Neural cell (in vitro differentiated cells): ENCODE results near the gene FOXO6. TPM values are rescaled to one million over a fixed set of nuclear protein-coding genes. Genes with fewer than 3 reads are reported as not detected.

ENCODE experiments used
- H2AFZ ChIP-seq: fragments of 200-600, 300-800 bp; sonication (generic), shearing (Covaris generic); 2 replicates; pipeline ENCODE4 v1.6.0; 2014; ENCODE audit warnings: low read depth, mild to moderate bottlenecking, antibody characterized with exemption, low read length, moderate library complexity
- H3F3A ChIP-seq: fragments of 200-600 bp; shearing (Covaris generic); 2 replicates; pipeline ENCODE4 v1.6.1; 2016; ENCODE audit warnings: mild to moderate bottlenecking, moderate library complexity, mixed read lengths, antibody characterized with exemption, low read length; ENCODE audit not compliant: insufficient read depth, poor library complexity, severe bottlenecking
- H3K27ac ChIP-seq: fragments of 200-600, 300-800 bp; sonication (generic), shearing (Covaris generic); 2 replicates; pipeline ENCODE4 v1.5.1; 2014; ENCODE audit warnings: mild to moderate bottlenecking, low read length, moderate library complexity
- H3K27me3 ChIP-seq: fragments of 300-800, 200-600 bp; sonication (generic), shearing (Covaris generic); 2 replicates; pipeline ENCODE4 v1.6.0; 2014; ENCODE audit warnings: mild to moderate bottlenecking, low read depth, low read length, moderate library complexity; ENCODE audit not compliant: insufficient read depth
- H3K36me3 ChIP-seq: fragments of 300-800, 200-600 bp; sonication (generic), shearing (Covaris generic); 2 replicates; pipeline ENCODE4 v1.5.1; 2014; ENCODE audit warnings: mild to moderate bottlenecking, antibody characterized with exemption, low read length, moderate library complexity; ENCODE audit not compliant: insufficient read depth
- H3K4me2 ChIP-seq: fragments of 300-800, 200-600 bp; sonication (generic), shearing (Covaris generic); 2 replicates; pipeline ENCODE4 v1.6.0; 2014; ENCODE audit warnings: mild to moderate bottlenecking, low read length
- H3K4me3 ChIP-seq: fragments of 300-800, 200-600 bp; sonication (generic), shearing (Covaris generic); 2 replicates; pipeline ENCODE4 v1.5.1; 2014; ENCODE audit warnings: mild to moderate bottlenecking, low read length, moderate library complexity
- H3K79me2 ChIP-seq: fragments of 200-600 bp; shearing (Covaris generic); replicated peaks from 2 replicates; pipeline ENCODE4 v1.6.0; 2014; ENCODE audit warnings: mild to moderate bottlenecking, low read length, moderate library complexity; ENCODE audit not compliant: insufficient read depth
- H3K9ac ChIP-seq: fragments of 300-800, 200-600 bp; sonication (generic), shearing (Covaris generic); 2 replicates; pipeline ENCODE4 v1.6.1; 2016; ENCODE audit warnings: mild to moderate bottlenecking, low read length, mixed read lengths
- H3K9me2 ChIP-seq: fragments of 200-600 bp; shearing (Covaris generic); 2 replicates; pipeline ENCODE4 v1.6.1; 2016; ENCODE audit warnings: mild to moderate bottlenecking, low read length, mixed read lengths; ENCODE audit not compliant: insufficient read depth
- H3K9me3 ChIP-seq: fragments of 200-600, 300-800 bp; sonication (generic), shearing (Covaris generic); 2 replicates; pipeline ENCODE4 v1.6.1; 2016; ENCODE audit warnings: mild to moderate bottlenecking, mixed run types, low read length, moderate library complexity, mixed read lengths
- H4K20me1 ChIP-seq: fragments of 200-600 bp; shearing (Covaris generic); 2 replicates; pipeline ENCODE4 v1.6.1; 2016; ENCODE audit warnings: mild to moderate bottlenecking, mixed run types; ENCODE audit not compliant: insufficient read depth
- CTCF ChIP-seq: fragments of 450-650 bp; IDR thresholded peaks from 2 replicates; pipeline ENCODE4 v1.5.1; 2014; ENCODE audit warnings: antibody characterized with exemption, mild to moderate bottlenecking, moderate library complexity; ENCODE audit not compliant: poor library complexity, severe bottlenecking
- EP300 ChIP-seq: fragments of 450-650 bp; conservative IDR thresholded peaks from 2 replicates; pipeline ENCODE4 v1.6.1; 2014; ENCODE audit warnings: antibody characterized with exemption, mild to moderate bottlenecking, moderate library complexity; ENCODE audit not compliant: poor library complexity, severe bottlenecking
- EZH2 ChIP-seq: fragments of 200-600, 300-800 bp; shearing (Covaris generic), sonication (generic); IDR thresholded peaks from 2 replicates; pipeline ENCODE4 v1.6.1; 2014; ENCODE audit warnings: antibody characterized with exemption, low read length, borderline replicate concordance, mild to moderate bottlenecking; ENCODE audit not compliant: insufficient read depth, poor library complexity, severe bottlenecking
- MXI1 ChIP-seq: fragments of 450-650 bp; conservative IDR thresholded peaks from 2 replicates; pipeline ENCODE4 v1.6.1; 2014; ENCODE audit warnings: antibody characterized with exemption, mild to moderate bottlenecking; ENCODE audit not compliant: poor library complexity, severe bottlenecking
- POLR2AphosphoS5 ChIP-seq: IDR thresholded peaks from 2 replicates; pipeline ENCODE4 v1.6.1; 2012
- RAD21 ChIP-seq: fragments of 450-650 bp; conservative IDR thresholded peaks from 2 replicates; pipeline ENCODE4 v1.6.1; 2014; ENCODE audit warnings: antibody characterized with exemption, mild to moderate bottlenecking, moderate library complexity
- REST ChIP-seq: IDR thresholded peaks from 2 replicates; pipeline ENCODE4 v1.6.1; 2012; ENCODE audit warnings: borderline replicate concordance
- SMC3 ChIP-seq: fragments of 450-650 bp; conservative IDR thresholded peaks from 2 replicates; pipeline ENCODE4 v1.6.1; 2014; ENCODE audit warnings: antibody characterized with exemption, mild to moderate bottlenecking, moderate library complexity; ENCODE audit not compliant: poor library complexity
- TAF1 ChIP-seq: IDR thresholded peaks from 2 replicates; pipeline ENCODE4 v1.6.1; 2012; ENCODE audit warnings: low read depth
- polyA plus RNA-seq: library from polyadenylated mRNA; depleted of rRNA; stranded (reverse); fragments of >200 nt; gene quantifications from 2 replicates; pipeline ENCODE4 v1.2.3, GENCODE V29; 2014

FOXO6 gene
- polyA plus RNA-seq, 1 donor from 2014 or later, result 0.59 TPM

- Histone ChIP-seq H3K27ac (no peak overlapping the region), H3K79me2 (no peaks in the 10 kb centered on the region), H3K27me3 (peaks cover 2% of the 10 kb centered on the region), H4K20me1 (no peaks in the 10 kb centered on the region), H3K4me2 (no peak overlapping the region), H3F3A (no peaks in the 10 kb centered on the region), H3K4me3 (no peak overlapping the region), H3K9me2 (no peaks in the 10 kb centered on the region), H3K36me3 (no peaks in the 10 kb centered on the region), H2AFZ (no peak overlapping the region), H3K9me3 (no peaks in the 10 kb centered on the region), H3K9ac (no peak overlapping the region)
- TF ChIP-seq RAD21 (no peak), SMC3 (no peak), EZH2 (no peak), CTCF (no peak), EP300 (no peak), TAF1 (no peak), REST (no peak), MXI1 (no peak), POLR2AphosphoS5 (no peak)
These were observed 38.0 kb upstream of the FOXO6 start for GRCh38 chr1:41323243-41323642.

GRCh38 chr1:41325801-41326200 is 35.4 kb upstream of the FOXO6 start:
- H3K9me2 ChIP-seq, result no peaks in the 10 kb centered on the region
- H3K27ac ChIP-seq, result no peak overlapping the region
- no peak for TF ChIP-seq EP300
- TF ChIP-seq REST, result no peak
- TF ChIP-seq MXI1, result no peak
- no peak for TF ChIP-seq EZH2
- TF ChIP-seq CTCF, result no peak
- no peak for TF ChIP-seq RAD21
- TF ChIP-seq POLR2AphosphoS5, result no peak
- no peak overlapping the region for H2AFZ ChIP-seq
- H3K79me2 ChIP-seq, result no peaks in the 10 kb centered on the region
- no peak overlapping the region for H3K9ac ChIP-seq
- no peaks in the 10 kb centered on the region for H3K36me3 ChIP-seq
- H3K4me2 ChIP-seq, result no peak overlapping the region
- H3K4me3 ChIP-seq, result no peak overlapping the region
- no peaks in the 10 kb centered on the region for H3K9me3 ChIP-seq
- peaks cover 2% of the 10 kb centered on the region for H3K27me3 ChIP-seq
- no peaks in the 10 kb centered on the region for H4K20me1 ChIP-seq
- H3F3A ChIP-seq, result no peaks in the 10 kb centered on the region
